ENCODE data around the gene GALNTL6. TPM values are rescaled to one million over a fixed set of nuclear protein-coding genes. Genes with fewer than 3 reads are reported as not detected.

The GALNTL6 gene
- total RNA-seq, 1 donor from 2014 or later: 0.61 TPM

- Histone ChIP-seq H3K9me3 (ENCODE audit: insufficient read depth, low read depth, low read length) (no peaks in the 10 kb centered on the region), H3K4me3 (ENCODE audit: insufficient read depth, low read depth, low read length) (no peak overlapping the region), H3K27me3 (ENCODE audit: insufficient read depth, low read length) (peaks cover 7% of the 10 kb centered on the region), H3K36me3 (ENCODE audit: insufficient read depth, low read length) (no peaks in the 10 kb centered on the region), H2AFZ (ENCODE audit: low read depth, low read length) (no peak overlapping the region), H3K79me2 (ENCODE audit: insufficient read depth, low read length) (no peaks in the 10 kb centered on the region), H4K20me1 (ENCODE audit: insufficient read depth, low read length) (no peaks in the 10 kb centered on the region), H3K9ac (ENCODE audit: low read length) (peak overlapping the region; percentile 61), H3K4me2 (ENCODE audit: low read length) (peak overlapping the region; percentile 78), H3K27ac (ENCODE audit: low read depth, low read length) (peak overlapping the region; percentile 85), H3K4me1 (ENCODE audit: insufficient read depth, low read length) (peaks cover 36% of the 10 kb centered on the region)
- H3K4me3 Mint-ChIP-seq (ENCODE audit: unreplicated experiment): no peak overlapping the region
- H3K27ac Mint-ChIP-seq (ENCODE audit: unreplicated experiment): peak overlapping the region; percentile 94
- H3K36me3 Mint-ChIP-seq (ENCODE audit: low read depth, unreplicated experiment): no peaks in the 10 kb centered on the region
- TF ChIP-seq CTCF (IDR thresholded peaks at IDR 0.05; ENCODE audit: insufficient read depth, low read depth, low read length) (no peak), EZH2 (IDR thresholded peaks at IDR 0.05; ENCODE audit: insufficient read depth, low read length) (no peak)
- no peaks in the 10 kb centered on the region for H3K27me3 Mint-ChIP-seq (ENCODE audit: low read depth, unreplicated experiment)
- H3K4me1 Mint-ChIP-seq (ENCODE audit: low read depth, unreplicated experiment): peaks cover 44% of the 10 kb centered on the region
- DNase-seq (ENCODE audit: low read depth): peak; percentile 86
- peak; percentile 39 for FAIRE-seq
- peaks cover 2% of the 10 kb centered on the region for H3K9me3 Mint-ChIP-seq (ENCODE audit: unreplicated experiment)
These were observed 1185.6 kb downstream of the GALNTL6 start for GRCh38 chr4:172998527-172999469.

- Histone ChIP-seq H3K4me2 (ENCODE audit: low read length) (peak overlapping the region; percentile 32), H3K9ac (ENCODE audit: low read length) (no peak overlapping the region), H2AFZ (ENCODE audit: low read depth, low read length) (no peak overlapping the region), H3K79me2 (ENCODE audit: insufficient read depth, low read length) (no peaks in the 10 kb centered on the region), H4K20me1 (ENCODE audit: insufficient read depth, low read length) (no peaks in the 10 kb centered on the region), H3K9me3 (ENCODE audit: insufficient read depth, low read depth, low read length) (no peaks in the 10 kb centered on the region), H3K4me3 (ENCODE audit: insufficient read depth, low read depth, low read length) (no peak overlapping the region), H3K4me1 (ENCODE audit: insufficient read depth, low read length) (peaks cover 32% of the 10 kb centered on the region), H3K36me3 (ENCODE audit: insufficient read depth, low read length) (no peaks in the 10 kb centered on the region), H3K27me3 (ENCODE audit: insufficient read depth, low read length) (peaks cover 15% of the 10 kb centered on the region), H3K27ac (ENCODE audit: low read depth, low read length) (no peak overlapping the region)
- peak; percentile 66 for FAIRE-seq
- H3K36me3 Mint-ChIP-seq (ENCODE audit: low read depth, unreplicated experiment): no peaks in the 10 kb centered on the region
- H3K4me1 Mint-ChIP-seq (ENCODE audit: low read depth, unreplicated experiment): peaks cover 27% of the 10 kb centered on the region
- no peak overlapping the region for H3K4me3 Mint-ChIP-seq (ENCODE audit: unreplicated experiment)
- no peaks in the 10 kb centered on the region for H3K27me3 Mint-ChIP-seq (ENCODE audit: low read depth, unreplicated experiment)
- peaks cover 2% of the 10 kb centered on the region for H3K9me3 Mint-ChIP-seq (ENCODE audit: unreplicated experiment)
- DNase-seq (ENCODE audit: low read depth): peak; percentile 89
- no peak for TF ChIP-seq EZH2 (IDR thresholded peaks at IDR 0.05; ENCODE audit: insufficient read depth, low read length)
- TF ChIP-seq CTCF (IDR thresholded peaks at IDR 0.05; ENCODE audit: insufficient read depth, low read depth, low read length): peak; percentile 9
- H3K27ac Mint-ChIP-seq (ENCODE audit: unreplicated experiment): no peak overlapping the region
These were observed 1188.4 kb downstream of the GALNTL6 start for GRCh38 chr4:173001571-173001970.
